Measurements from ENCODE around the gene PET100.

The PET100 gene

GRCh38 chr19:7665076-7665475 lies 35.5 kb downstream of the PET100 start:
- H3K36me3 ChIP-seq (ENCODE audit: control insufficient read depth, low read depth, low read length), result no peaks in the 10 kb centered on the region
- H3K9me3 ChIP-seq (ENCODE audit: control insufficient read depth, low read depth, low read length), result no peaks in the 10 kb centered on the region
- no peak overlapping the region for H3K9ac ChIP-seq (ENCODE audit: low read length)
- peaks cover 3% of the 10 kb centered on the region for H3K4me1 ChIP-seq (ENCODE audit: control insufficient read depth, low read depth, low read length)
- peaks cover 16% of the 10 kb centered on the region for H3K27me3 ChIP-seq (ENCODE audit: control insufficient read depth, insufficient read depth, low read length)
- H3K4me3 ChIP-seq (ENCODE audit: low read length), result no peak overlapping the region
- no peak overlapping the region for H3K27ac ChIP-seq (ENCODE audit: low read length)

GRCh38 chr19:7668842-7669241 lies 39.2 kb downstream of the PET100 start, which contains the start of gene RETN:
TSS of gene RETN (plus strand) at chr19:7669049. CDS start at chr19:7669327, 278 bp downstream.
- Histone ChIP-seq H3K4me3 (ENCODE audit: low read length) (peak within 1 kb of the TSS; percentile 19), H3K9ac (ENCODE audit: low read length) (no peak within 1 kb of the TSS), H3K27me3 (ENCODE audit: control insufficient read depth, insufficient read depth, low read length) (peaks cover 37% of the 10 kb centered on the region), H3K36me3 (ENCODE audit: control insufficient read depth, low read depth, low read length) (no peaks in the 10 kb centered on the region), H3K27ac (ENCODE audit: low read length) (no peak within 1 kb of the TSS), H3K9me3 (ENCODE audit: control insufficient read depth, low read depth, low read length) (no peaks in the 10 kb centered on the region), H3K4me1 (ENCODE audit: control insufficient read depth, low read depth, low read length) (peaks cover 3% of the 10 kb centered on the region)

- Histone ChIP-seq H3K27ac (ENCODE audit: low read length) (no peak overlapping the region), H3K9ac (ENCODE audit: low read length) (no peak overlapping the region), H3K36me3 (ENCODE audit: control insufficient read depth, low read depth, low read length) (no peaks in the 10 kb centered on the region), H3K4me3 (ENCODE audit: low read length) (peak overlapping the region; percentile 19), H3K27me3 (ENCODE audit: control insufficient read depth, insufficient read depth, low read length) (peaks cover 37% of the 10 kb centered on the region), H3K9me3 (ENCODE audit: control insufficient read depth, low read depth, low read length) (no peaks in the 10 kb centered on the region), H3K4me1 (ENCODE audit: control insufficient read depth, low read depth, low read length) (peaks cover 3% of the 10 kb centered on the region)
These were observed 40.0 kb downstream of the PET100 start for GRCh38 chr19:7669641-7670040.

- Histone ChIP-seq H3K9me3 (ENCODE audit: control insufficient read depth, low read depth, low read length) (no peaks in the 10 kb centered on the region), H3K4me3 (ENCODE audit: low read length) (peak overlapping the region; percentile 82), H3K36me3 (ENCODE audit: control insufficient read depth, low read depth, low read length) (no peaks in the 10 kb centered on the region), H3K4me1 (ENCODE audit: control insufficient read depth, low read depth, low read length) (peaks cover 3% of the 10 kb centered on the region), H3K27me3 (ENCODE audit: control insufficient read depth, insufficient read depth, low read length) (peaks cover 37% of the 10 kb centered on the region), H3K9ac (ENCODE audit: low read length) (no peak overlapping the region), H3K27ac (ENCODE audit: low read length) (no peak overlapping the region)
These were observed 40.7 kb downstream of the PET100 start for GRCh38 chr19:7670150-7670783.

GRCh38 chr19:7670790-7671189 lies 41.2 kb downstream of the PET100 start:
- no peaks in the 10 kb centered on the region for H3K36me3 ChIP-seq (ENCODE audit: control insufficient read depth, low read depth, low read length)
- H3K9me3 ChIP-seq (ENCODE audit: control insufficient read depth, low read depth, low read length), result no peaks in the 10 kb centered on the region
- peaks cover 37% of the 10 kb centered on the region for H3K27me3 ChIP-seq (ENCODE audit: control insufficient read depth, insufficient read depth, low read length)
- no peak overlapping the region for H3K27ac ChIP-seq (ENCODE audit: low read length)
- H3K4me3 ChIP-seq (ENCODE audit: low read length), result peak overlapping the region; percentile 82
- no peak overlapping the region for H3K9ac ChIP-seq (ENCODE audit: low read length)
- peaks cover 3% of the 10 kb centered on the region for H3K4me1 ChIP-seq (ENCODE audit: control insufficient read depth, low read depth, low read length)

GRCh38 chr19:7672522-7672921 lies 42.9 kb downstream of the PET100 start:
- Histone ChIP-seq H3K4me1 (ENCODE audit: control insufficient read depth, low read depth, low read length) (peaks cover 3% of the 10 kb centered on the region), H3K4me3 (ENCODE audit: low read length) (no peak overlapping the region), H3K27me3 (ENCODE audit: control insufficient read depth, insufficient read depth, low read length) (peaks cover 51% of the 10 kb centered on the region), H3K27ac (ENCODE audit: low read length) (no peak overlapping the region), H3K36me3 (ENCODE audit: control insufficient read depth, low read depth, low read length) (no peaks in the 10 kb centered on the region), H3K9ac (ENCODE audit: low read length) (no peak overlapping the region), H3K9me3 (ENCODE audit: control insufficient read depth, low read depth, low read length) (no peaks in the 10 kb centered on the region)

GRCh38 chr19:7674010-7675005 lies 44.7 kb downstream of the PET100 start:
- no peaks in the 10 kb centered on the region for H3K36me3 ChIP-seq (ENCODE audit: control insufficient read depth, low read depth, low read length)
- H3K27ac ChIP-seq (ENCODE audit: low read length), result no peak overlapping the region
- peaks cover 3% of the 10 kb centered on the region for H3K4me1 ChIP-seq (ENCODE audit: control insufficient read depth, low read depth, low read length)
- H3K9me3 ChIP-seq (ENCODE audit: control insufficient read depth, low read depth, low read length), result no peaks in the 10 kb centered on the region
- no peak overlapping the region for H3K4me3 ChIP-seq (ENCODE audit: low read length)
- no peak overlapping the region for H3K9ac ChIP-seq (ENCODE audit: low read length)
- peaks cover 53% of the 10 kb centered on the region for H3K27me3 ChIP-seq (ENCODE audit: control insufficient read depth, insufficient read depth, low read length)

GRCh38 chr19:7676376-7676775 lies 46.8 kb downstream of the PET100 start:
- no peaks in the 10 kb centered on the region for H3K4me1 ChIP-seq (ENCODE audit: control insufficient read depth, low read depth, low read length)
- H3K4me3 ChIP-seq (ENCODE audit: low read length), result no peak overlapping the region
- H3K9ac ChIP-seq (ENCODE audit: low read length), result no peak overlapping the region
- H3K27ac ChIP-seq (ENCODE audit: low read length), result no peak overlapping the region
- no peaks in the 10 kb centered on the region for H3K36me3 ChIP-seq (ENCODE audit: control insufficient read depth, low read depth, low read length)
- no peaks in the 10 kb centered on the region for H3K9me3 ChIP-seq (ENCODE audit: control insufficient read depth, low read depth, low read length)
- peaks cover 40% of the 10 kb centered on the region for H3K27me3 ChIP-seq (ENCODE audit: control insufficient read depth, insufficient read depth, low read length)

- no peak within 1 kb of the TSS for H3K9ac ChIP-seq (ENCODE audit: low read length)
- peaks cover 36% of the 10 kb centered on the region for H3K27me3 ChIP-seq (ENCODE audit: control insufficient read depth, insufficient read depth, low read length)
- H3K4me3 ChIP-seq (ENCODE audit: low read length), result no peak within 1 kb of the TSS
- H3K36me3 ChIP-seq (ENCODE audit: control insufficient read depth, low read depth, low read length), result no peaks in the 10 kb centered on the region
- H3K9me3 ChIP-seq (ENCODE audit: control insufficient read depth, low read depth, low read length), result no peaks in the 10 kb centered on the region
- no peak within 1 kb of the TSS for H3K27ac ChIP-seq (ENCODE audit: low read length)
- H3K4me1 ChIP-seq (ENCODE audit: control insufficient read depth, low read depth, low read length), result peaks cover under 1% of the 10 kb centered on the region
These were observed 47.3 kb downstream of the PET100 start, which contains the start of gene MCEMP1 for GRCh38 chr19:7676854-7677253. TSS of gene MCEMP1 (plus strand) at chr19:7677090. CDS start at chr19:7677121, 31 bp downstream.

- Histone ChIP-seq H3K27ac (ENCODE audit: low read length) (no peak overlapping the region), H3K9me3 (ENCODE audit: control insufficient read depth, low read depth, low read length) (no peaks in the 10 kb centered on the region), H3K9ac (ENCODE audit: low read length) (no peak overlapping the region), H3K36me3 (ENCODE audit: control insufficient read depth, low read depth, low read length) (peaks cover 5% of the 10 kb centered on the region), H3K4me3 (ENCODE audit: low read length) (no peak overlapping the region), H3K4me1 (ENCODE audit: control insufficient read depth, low read depth, low read length) (peaks cover 4% of the 10 kb centered on the region), H3K27me3 (ENCODE audit: control insufficient read depth, insufficient read depth, low read length) (peaks cover 32% of the 10 kb centered on the region)
These were observed 48.2 kb downstream of the PET100 start for GRCh38 chr19:7677669-7678311.

All from iPS-18a (cell line).